BE2C (cell line): ENCODE results near the gene GH2.
"Not testable (repeated sequence)": the region's sequence is repeated elsewhere in the genome, so short reads cannot be mapped to it uniquely, and the experiment has no call there.

Experiments
- DNase-seq: peaks from one replicate; pipeline ENCODE4 v3.0.0-alpha.2; 2020
- H3K27me3 ChIP-seq: fragments of 250-450 bp; sonication (Bioruptor Pico); 2 replicates; pipeline ENCODE4 v1.5.1; 2020; ENCODE audit warnings: mild to moderate bottlenecking
- H3K36me3 ChIP-seq: fragments of 250-450 bp; sonication (Bioruptor Pico); 2 replicates; pipeline ENCODE4 v1.5.1; 2020; ENCODE audit warnings: mild to moderate bottlenecking
- H3K4me1 ChIP-seq: fragments of 250-450 bp; sonication (Bioruptor Pico); 2 replicates; pipeline ENCODE4 v1.5.1; 2020
- H3K4me3 ChIP-seq: 2 replicates; pipeline ENCODE4 v1.5.1; 2011; ENCODE audit warnings: low read depth, low read length
- H3K9me3 ChIP-seq: fragments of 250-450 bp; sonication (Bioruptor Pico); 2 replicates; pipeline ENCODE4 v1.5.1; 2020
- CTCF ChIP-seq: IDR thresholded peaks from 2 replicates; pipeline ENCODE4 v1.5.1; 2012; ENCODE audit warnings: mild to moderate bottlenecking, low read depth, low read length

GH2 gene

GRCh38 chr17:63843910-63844677, 37.6 kb downstream of the GH2 start:
- no peak for TF ChIP-seq CTCF
- no peaks in the 10 kb centered on the region for H3K36me3 ChIP-seq
- H3K4me1 ChIP-seq = peaks cover 1% of the 10 kb centered on the region; the same call in 1 of the 2 replicates
- no peaks in the 10 kb centered on the region for H3K27me3 ChIP-seq
- no peak for DNase-seq
- H3K9me3 ChIP-seq = no peaks in the 10 kb centered on the region
- no peak overlapping the region for H3K4me3 ChIP-seq

GRCh38 chr17:63843387-63843888, 38.3 kb downstream of the GH2 start:
- not testable (repeated sequence) for H3K27me3 ChIP-seq, H3K36me3 ChIP-seq, H3K9me3 ChIP-seq, DNase-seq, H3K4me1 ChIP-seq
- peak overlapping the region; percentile 97 for H3K4me3 ChIP-seq

- peak; percentile 6; the same call in 1 of the 2 replicates for TF ChIP-seq CTCF
- H3K36me3 ChIP-seq = peaks cover 2% of the 10 kb centered on the region; the same call in 1 of the 2 replicates
- DNase-seq = peak; percentile 99
- peak within 1 kb of the TSS; percentile 97 for H3K4me3 ChIP-seq
- H3K9me3 ChIP-seq = no peaks in the 10 kb centered on the region
- H3K4me1 ChIP-seq = peaks cover 7% of the 10 kb centered on the region; the same call in 1 of the 2 replicates
- H3K27me3 ChIP-seq = no peaks in the 10 kb centered on the region
Measured at GRCh38 chr17:63842540-63843386, 39.0 kb downstream of the GH2 start, which contains the start of gene SMARCD2. Gene SMARCD2 (minus strand): TSS chr17:63842685. CDS start chr17:63842674, 11 bp downstream.

GRCh38 chr17:63842173-63842539, 39.6 kb downstream of the GH2 start:
- Histone ChIP-seq H3K36me3 (peaks cover 7% of the 10 kb centered on the region), H3K27me3 (no peaks in the 10 kb centered on the region), H3K9me3 (no peaks in the 10 kb centered on the region), H3K4me3 (peak overlapping the region; percentile 97), H3K4me1 (peaks cover 7% of the 10 kb centered on the region; the same call in 1 of the 2 replicates)
- TF ChIP-seq CTCF = no peak
- peak; percentile 42 for DNase-seq

- no peak for TF ChIP-seq CTCF
- Histone ChIP-seq H3K4me3 (peak overlapping the region; percentile 97), H3K9me3 (no peaks in the 10 kb centered on the region), H3K36me3 (peaks cover 13% of the 10 kb centered on the region), H3K4me1 (peaks cover 7% of the 10 kb centered on the region; the same call in 1 of the 2 replicates), H3K27me3 (no peaks in the 10 kb centered on the region)
- peak; percentile 86 for DNase-seq
Measured at GRCh38 chr17:63841350-63842172, 40.2 kb downstream of the GH2 start.
